ENCODE measurements around the gene DEGS2.

- TF ChIP-seq CTCF (conservative IDR thresholded peaks at IDR 0.05; ENCODE audit: low read length) (no peak), EZH2phosphoT487 (IDR thresholded peaks at IDR 0.05; ENCODE audit: borderline replicate concordance) (no peak)
Measured at GRCh38 chr14:100115726-100116125, 43.7 kb downstream of the DEGS2 start.
